HTERT RPE-1 (cell line): Measurements from ENCODE around the gene REC8.

Experiments used
- in situ Hi-C: fragments of 300-500 bp; cut with MboI; formaldehyde crosslinking; loops from 4 replicates; pipeline ENCODE4 v1.14.3; 2020; ENCODE audit warnings: low sequenced_read_pairs

The REC8 gene

DNA sequence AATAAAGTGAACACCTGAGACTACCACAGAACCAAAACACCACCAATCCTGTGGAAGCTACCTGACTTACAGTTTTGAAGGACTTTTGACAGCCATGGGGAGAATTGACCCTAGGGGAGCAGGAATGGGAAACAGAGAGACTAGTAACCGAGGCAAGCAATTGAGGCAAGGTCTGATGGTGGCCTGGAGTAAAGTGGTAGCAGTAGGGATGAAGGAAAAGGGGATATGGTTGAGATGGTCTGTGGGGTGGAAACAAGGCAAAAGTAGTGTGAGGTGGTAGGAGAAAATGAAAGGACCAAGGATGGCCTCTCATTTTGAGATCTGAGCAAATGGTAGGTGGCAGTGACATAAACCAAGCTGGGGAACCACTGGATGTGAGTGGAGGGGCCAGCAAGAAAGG lies 15.0 kb upstream of the REC8 start:
- in situ Hi-C loops, result no loop called here

DNA sequence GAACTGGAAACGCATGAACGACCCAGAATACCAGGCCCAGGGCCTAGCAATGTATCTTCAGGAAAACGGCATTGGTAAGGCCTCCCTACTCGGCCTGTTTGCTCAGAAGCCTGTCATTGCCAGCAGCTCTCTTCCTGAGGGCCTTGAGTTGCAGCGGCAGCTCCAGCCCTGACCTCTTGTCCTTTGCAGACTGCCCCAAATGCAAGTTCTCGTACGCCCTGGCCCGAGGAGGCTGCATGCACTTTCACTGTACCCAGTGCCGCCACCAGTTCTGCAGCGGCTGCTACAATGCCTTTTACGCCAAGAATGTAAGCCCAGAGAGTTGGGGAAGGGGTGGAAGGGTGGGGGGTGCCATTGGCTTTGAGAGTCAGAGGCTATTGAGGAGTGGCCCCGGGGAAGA lies 14.5 kb upstream of the REC8 start:
- in situ Hi-C loops, result no loop called here

DNA sequence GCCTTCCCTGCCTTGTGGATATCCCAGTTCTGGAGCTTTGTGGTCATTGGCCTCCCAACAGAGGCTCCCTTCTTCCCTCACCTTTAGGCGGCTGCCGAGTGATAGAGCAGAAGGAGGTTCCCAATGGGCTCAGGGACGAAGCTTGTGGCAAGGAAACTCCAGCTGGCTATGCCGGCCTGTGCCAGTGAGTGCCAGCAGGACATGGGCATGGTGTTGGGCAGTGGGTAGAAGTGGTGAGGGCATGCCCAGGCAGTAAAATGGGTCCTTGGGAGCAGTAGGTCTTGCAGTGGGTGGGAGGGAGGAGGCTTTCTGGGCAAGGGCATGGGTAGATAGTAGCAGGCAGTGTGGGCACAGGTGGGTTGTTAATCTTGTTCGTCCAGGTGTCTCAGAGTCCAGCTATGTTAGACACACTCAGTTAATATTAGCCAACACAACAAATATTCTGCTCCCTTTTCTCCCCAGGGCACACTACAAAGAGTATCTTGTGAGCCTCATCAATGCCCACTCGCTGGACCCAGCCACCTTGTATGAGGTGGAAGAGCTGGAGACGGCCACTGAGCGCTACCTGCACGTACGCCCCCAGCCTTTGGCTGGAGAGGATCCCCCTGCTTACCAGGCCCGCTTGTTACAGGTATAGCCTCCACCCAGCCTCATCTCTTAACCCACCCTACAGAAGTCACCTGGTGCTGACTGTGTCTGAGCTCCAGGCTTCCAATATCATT lies 11.9 kb upstream of the REC8 start:
- in situ Hi-C loops, result no loop called here

- in situ Hi-C loops, result no loop called here
These were observed 11.4 kb upstream of the REC8 start for GRCh38 chr14:24160499-24160849.

GRCh38 chr14:24160850-24161804 lies 10.8 kb upstream of the REC8 start, which contains the start of gene IRF9:
Gene IRF9 (plus strand): TSS chr14:24161265. CDS start chr14:24162145, 880 bp downstream.
- in situ Hi-C loops, result no loop called here

DNA sequence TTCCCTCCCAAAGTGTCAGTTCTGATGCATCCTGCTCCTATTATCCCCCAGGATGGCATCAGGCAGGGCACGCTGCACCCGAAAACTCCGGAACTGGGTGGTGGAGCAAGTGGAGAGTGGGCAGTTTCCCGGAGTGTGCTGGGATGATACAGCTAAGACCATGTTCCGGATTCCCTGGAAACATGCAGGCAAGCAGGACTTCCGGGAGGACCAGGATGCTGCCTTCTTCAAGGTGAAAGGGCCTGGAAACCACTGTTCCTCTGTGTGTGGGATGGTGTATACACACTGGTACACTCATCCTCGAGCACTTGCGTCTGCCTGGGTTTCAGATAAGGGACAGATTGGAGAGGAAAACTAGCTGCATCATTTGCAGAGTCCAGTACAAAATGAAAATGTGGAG lies 9.8 kb upstream of the REC8 start:
- in situ Hi-C loops, result no loop called here

DNA sequence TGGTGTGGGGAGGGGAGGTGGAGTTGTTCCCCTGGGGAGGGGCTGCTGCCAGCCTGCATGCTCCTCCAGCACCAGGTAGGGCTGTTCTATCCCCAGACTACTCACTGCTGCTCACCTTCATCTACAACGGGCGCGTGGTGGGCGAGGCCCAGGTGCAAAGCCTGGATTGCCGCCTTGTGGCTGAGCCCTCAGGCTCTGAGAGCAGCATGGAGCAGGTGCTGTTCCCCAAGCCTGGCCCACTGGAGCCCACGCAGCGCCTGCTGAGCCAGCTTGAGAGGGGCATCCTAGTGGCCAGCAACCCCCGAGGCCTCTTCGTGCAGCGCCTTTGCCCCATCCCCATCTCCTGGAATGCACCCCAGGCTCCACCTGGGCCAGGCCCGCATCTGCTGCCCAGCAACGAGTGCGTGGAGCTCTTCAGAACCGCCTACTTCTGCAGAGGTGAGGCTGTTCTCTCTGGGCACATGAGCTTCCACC lies 7.3 kb upstream of the REC8 start:
- in situ Hi-C loops, result no loop called here

DNA sequence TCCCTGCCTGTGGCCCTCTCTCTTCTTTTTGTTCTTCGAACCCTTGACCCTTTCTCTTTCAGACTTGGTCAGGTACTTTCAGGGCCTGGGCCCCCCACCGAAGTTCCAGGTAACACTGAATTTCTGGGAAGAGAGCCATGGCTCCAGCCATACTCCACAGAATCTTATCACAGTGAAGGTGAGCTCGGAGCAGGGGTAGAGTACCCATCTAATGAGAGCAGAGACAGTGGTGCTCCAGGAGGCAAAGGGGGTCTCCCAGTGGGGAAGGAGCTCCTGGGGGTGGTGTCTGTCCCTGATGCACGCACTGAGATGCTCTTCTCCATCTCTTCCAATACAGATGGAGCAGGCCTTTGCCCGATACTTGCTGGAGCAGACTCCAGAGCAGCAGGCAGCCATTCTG lies 6.1 kb upstream of the REC8 start:
- in situ Hi-C loops, result no loop called here

DNA sequence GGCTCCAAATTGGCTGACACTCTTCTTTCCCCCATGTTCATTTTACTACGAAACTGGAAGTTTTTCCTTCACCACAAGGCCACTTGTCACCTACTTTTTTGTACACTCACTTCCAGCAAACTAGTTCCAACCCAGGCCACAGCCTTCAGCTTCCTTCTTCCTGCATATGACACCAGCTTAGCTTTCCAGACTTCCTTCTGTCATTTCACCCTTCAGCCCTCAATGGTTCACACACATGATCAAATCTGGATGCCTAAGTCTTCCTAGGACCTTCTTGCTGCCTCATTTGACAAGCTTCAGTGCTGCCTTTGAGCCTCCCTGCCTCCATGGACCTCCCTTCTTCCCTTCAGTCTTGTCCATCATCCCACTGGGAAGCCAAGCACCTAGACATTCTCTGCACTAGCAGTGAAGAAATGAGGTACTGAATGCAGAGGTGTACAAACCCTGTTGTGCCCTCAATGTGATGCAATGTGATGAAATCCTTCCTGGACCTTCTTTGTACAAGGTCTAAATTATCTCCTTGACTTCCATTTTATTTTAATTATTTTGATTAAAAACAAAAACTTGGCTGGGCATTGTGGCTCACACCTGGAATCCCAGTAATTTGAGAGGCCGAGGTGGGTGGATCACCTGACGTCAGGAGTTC lies 4.3 kb upstream of the REC8 start:
- in situ Hi-C loops, result no loop called here

GRCh38 chr14:24172261-24172860 lies 481 bp downstream of the REC8 start:
- in situ Hi-C loops, result no loop called here

DNA sequence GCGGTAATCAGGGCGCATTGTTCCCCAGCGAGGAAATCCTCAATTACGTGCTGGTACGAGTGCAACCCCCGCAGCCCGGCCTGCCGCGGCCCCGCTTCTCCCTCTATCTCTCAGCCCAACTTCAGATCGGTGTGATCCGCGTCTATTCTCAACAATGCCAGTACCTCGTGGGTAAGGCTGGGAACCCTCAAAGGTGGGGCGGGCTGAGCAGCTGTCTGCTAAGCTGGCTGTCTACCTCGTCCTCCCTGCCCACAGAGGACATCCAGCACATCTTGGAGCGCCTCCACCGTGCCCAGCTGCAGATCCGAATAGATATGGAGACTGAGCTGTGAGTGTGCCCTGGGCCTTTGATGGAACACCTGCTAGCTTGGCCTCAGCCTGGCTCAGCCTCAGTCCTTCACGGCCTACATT lies 996 bp downstream of the REC8 start:
- in situ Hi-C loops, result no loop called here

- in situ Hi-C loops, result no loop called here
These were observed 4.7 kb downstream of the REC8 start for GRCh38 chr14:24176599-24176998.

DNA sequence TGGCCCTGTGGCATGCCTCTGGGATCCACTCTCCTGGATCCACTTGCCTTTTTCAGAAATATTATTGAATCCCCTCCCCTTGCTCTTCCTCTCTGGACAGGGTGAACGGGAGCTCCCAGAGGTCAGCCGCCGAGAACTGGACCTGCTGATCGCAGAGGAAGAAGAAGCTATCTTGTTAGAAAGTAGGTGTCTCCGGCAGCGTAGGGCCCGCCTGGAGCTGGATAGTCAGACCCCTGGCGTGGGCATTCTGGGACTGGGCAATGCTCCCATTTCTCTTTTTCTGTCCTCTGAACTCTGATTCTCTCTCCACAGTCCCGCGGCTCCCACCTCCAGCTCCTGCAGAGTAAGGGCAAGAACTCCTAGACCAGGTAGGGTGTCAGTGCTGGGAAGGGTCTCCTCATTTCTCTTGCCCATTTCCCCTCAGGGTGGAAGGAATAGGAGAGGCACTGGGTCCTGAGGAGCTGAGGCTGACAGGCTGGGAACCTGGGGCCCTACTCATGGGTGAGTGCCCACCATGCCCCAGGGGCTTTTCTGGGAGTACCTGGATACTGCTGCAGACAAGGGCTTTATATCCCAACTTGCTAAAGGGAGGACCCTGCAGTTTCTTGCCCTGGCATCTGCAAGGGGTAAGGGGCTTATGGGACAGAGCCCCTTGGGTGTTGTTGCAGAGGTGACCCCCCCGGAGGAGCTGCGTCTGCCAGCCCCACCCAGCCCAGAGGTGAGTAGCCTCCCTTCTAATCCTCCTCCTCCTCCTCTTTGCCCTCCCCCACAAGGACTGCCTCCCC lies 5.4 kb downstream of the REC8 start:
- in situ Hi-C loops, result no loop called here

DNA sequence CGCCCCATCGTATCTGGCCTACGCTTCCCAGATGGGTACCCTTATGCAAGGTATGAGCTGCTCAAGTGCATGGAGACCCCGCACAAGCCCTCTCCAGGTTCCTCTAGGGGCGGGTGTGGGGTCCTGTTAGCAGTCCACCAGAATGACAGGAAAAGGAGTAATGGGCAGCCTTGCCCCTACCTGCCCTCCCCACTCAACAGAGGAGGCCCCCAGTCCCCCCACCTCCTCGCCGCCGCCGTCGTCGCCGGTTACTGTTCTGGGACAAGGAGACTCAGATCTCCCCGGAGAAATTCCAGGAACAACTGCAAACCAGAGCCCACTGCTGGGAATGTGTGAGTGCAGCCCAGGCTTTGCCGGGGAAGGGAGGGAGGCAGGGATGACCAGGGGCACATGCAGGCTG lies 6.0 kb downstream of the REC8 start:
- in situ Hi-C loops, result no loop called here

DNA sequence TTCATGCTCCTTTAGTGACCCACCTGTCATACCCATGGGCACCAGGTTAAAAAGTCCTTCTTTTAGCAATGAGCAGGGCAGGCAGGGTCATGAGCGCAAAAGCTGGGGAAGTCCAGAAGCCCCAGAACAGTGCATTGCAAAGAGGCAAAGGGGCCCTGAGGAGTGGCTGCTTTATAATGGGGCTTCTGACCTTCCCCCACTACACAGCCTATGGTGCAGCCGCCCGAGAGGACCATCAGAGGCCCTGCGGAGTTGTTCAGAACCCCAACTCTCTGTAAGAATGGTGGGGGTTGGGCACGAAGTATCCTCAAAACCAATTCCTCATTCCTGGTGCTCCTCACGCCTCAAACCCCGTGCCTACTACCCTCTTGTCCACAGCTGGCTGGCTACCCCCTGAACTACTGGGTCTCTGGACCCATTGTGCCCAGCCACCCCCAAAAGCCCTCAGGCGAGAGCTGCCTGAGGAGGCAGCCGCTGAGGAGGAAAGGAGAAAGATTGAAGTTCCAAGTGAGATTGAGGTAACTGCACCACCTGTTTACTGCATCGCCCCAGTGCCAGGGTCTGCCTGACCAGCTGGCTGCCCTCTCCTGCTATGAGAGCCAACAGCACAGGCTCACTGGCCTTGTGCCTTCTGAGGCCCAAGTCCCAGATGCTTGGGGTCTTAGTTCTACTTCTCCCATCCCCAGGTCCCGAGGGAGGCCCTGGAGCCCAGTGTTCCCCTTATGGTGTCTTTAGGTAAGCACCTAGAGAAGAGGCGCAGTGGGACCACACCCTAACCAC lies 6.7 kb downstream of the REC8 start:
- in situ Hi-C loops, result no loop called here

GRCh38 chr14:24179294-24179960 lies 7.5 kb downstream of the REC8 start:
- in situ Hi-C loops, result no loop called here

DNA sequence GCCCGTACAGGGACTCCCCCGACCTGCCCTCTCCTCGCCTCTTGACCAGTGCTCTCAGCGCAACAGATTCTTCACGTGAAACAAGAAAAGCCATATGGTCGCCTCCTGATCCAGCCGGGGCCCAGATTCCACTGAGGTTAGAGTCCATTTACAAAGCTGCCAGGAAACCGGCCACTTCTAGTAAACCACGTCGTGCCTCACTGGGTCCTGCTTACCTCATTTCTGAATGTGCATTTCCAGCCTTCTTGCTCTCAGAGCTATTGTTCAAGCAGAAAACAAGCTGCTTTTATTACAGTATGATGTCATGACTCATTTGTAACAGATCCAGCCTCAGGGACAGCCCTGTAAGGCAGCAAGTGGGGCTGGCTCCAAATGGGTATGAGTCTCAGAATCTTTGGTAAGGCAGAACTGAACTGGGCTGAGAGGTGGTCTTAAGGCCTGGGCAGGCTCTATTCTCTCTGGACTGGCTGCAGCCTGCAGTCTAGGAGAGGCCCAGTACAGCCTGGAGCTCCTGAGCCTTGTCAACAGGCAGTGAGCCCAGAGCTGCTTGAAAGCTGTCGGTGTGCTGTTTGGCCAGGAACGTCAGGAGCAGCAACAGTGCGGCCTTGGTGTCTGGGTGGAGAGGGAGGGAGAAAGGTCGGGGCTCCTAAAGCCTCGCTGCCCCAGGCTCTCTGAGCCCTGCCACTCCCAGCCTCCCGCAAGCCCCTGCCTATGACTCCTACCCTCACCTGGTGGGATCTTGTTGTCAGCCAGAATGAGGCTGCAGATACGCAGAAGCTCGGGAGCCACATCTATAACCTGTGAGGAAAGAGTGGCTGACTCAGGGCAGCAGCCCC lies 8.3 kb downstream of the REC8 start:
- in situ Hi-C loops, result no loop called here
